ENCODE results near the gene MFN1.
"Not testable (repeated sequence)": the region's sequence is repeated elsewhere in the genome, so short reads cannot be mapped to it uniquely, and the experiment has no call there.

DNA sequence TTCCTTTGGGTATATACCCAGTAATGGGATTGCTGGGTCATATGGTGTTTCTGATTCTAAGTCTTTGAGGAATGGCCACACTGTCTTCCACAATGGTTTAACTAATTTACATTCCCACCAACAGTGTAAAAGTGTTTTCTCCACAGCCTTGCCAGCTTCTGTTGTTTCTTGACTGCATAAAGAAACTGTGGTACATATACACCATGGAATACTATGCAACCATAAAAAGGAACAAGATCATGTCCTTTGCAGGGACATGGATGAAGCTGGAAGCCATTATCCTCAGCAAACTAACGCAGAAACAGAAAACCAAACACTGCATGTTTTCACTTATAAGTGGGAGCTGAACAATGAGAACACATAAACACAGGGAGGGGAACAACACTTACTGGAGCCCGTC, 40.1 kb upstream of the MFN1 start:
- TF ChIP-seq POLR2AphosphoS5, POLR2A (IDR thresholded peaks at IDR 0.05): not testable (repeated sequence)
